Measurements from ENCODE around the gene TMEM114. TPM values are rescaled to one million over a fixed set of nuclear protein-coding genes. Genes with fewer than 3 reads are reported as not detected.

TMEM114 gene
- total RNA-seq, result not detected

GRCh38 chr16:8589900-8590688, at the start of gene TMEM114:
TSS of gene TMEM114 (minus strand) at chr16:8590511. CDS start at chr16:8589838, 673 bp downstream.
- Mint-ChIP-seq H3K27me3 (peaks cover 27 to 28% of the 10 kb centered on the region in 2 donors), H3K27ac (no peak within 1 kb of the TSS), H3K4me3 (no peak within 1 kb of the TSS), H3K36me3 (no peaks in the 10 kb centered on the region), H3K4me1 (ENCODE audit: low read depth in 2 of 2) (no peaks in the 10 kb centered on the region), H3K9me3 (no peaks in the 10 kb centered on the region)
- DNase-seq (ENCODE audit: low spot score), result no peak
- no peak for ATAC-seq

DNA sequence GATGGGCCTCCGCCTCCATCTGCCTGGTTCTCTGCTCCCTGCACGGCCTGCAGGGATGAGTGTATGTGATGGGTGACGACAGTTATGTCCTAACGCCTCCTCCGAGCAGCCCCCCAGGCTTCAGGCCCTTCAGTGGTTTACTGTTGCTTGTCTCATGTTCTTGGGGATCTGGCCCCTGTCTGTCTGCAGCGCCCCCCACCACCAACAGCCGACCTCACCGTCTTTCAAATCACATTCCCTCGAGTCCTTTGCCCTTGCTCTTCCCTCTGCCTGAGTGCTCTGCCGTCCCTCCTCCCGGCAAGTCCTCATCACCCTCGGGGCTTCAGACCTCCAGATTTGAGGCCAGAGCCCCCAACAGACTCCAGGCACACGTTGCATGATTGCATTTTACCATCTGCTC, 49.4 kb upstream of the TMEM114 start:
- H3K9me3 Mint-ChIP-seq, result no peaks in the 10 kb centered on the region
- no peak overlapping the region for H3K4me3 Mint-ChIP-seq
- DNase-seq (ENCODE audit: low spot score), result no peak
- H3K36me3 Mint-ChIP-seq, result peaks cover 26% of the 10 kb centered on the region
- peaks cover 2 to 3% of the 10 kb centered on the region in 2 donors for H3K4me1 Mint-ChIP-seq (ENCODE audit: low read depth in 2 of 2)
- no peaks in the 10 kb centered on the region for H3K27me3 Mint-ChIP-seq
- no peak overlapping the region for H3K27ac Mint-ChIP-seq
- no peak for ATAC-seq

- ATAC-seq (no peak), DNase-seq (ENCODE audit: low spot score) (no peak)
- Mint-ChIP-seq H3K4me3 (no peak overlapping the region), H3K4me1 (ENCODE audit: low read depth in 2 of 2) (peaks cover 5 to 7% of the 10 kb centered on the region in 2 donors), H3K36me3 (peaks cover 14% of the 10 kb centered on the region), H3K9me3 (no peaks in the 10 kb centered on the region), H3K27me3 (no peaks in the 10 kb centered on the region), H3K27ac (no peak overlapping the region)
Observed at GRCh38 chr16:8634991-8635736, 44.9 kb upstream of the TMEM114 start.

DNA sequence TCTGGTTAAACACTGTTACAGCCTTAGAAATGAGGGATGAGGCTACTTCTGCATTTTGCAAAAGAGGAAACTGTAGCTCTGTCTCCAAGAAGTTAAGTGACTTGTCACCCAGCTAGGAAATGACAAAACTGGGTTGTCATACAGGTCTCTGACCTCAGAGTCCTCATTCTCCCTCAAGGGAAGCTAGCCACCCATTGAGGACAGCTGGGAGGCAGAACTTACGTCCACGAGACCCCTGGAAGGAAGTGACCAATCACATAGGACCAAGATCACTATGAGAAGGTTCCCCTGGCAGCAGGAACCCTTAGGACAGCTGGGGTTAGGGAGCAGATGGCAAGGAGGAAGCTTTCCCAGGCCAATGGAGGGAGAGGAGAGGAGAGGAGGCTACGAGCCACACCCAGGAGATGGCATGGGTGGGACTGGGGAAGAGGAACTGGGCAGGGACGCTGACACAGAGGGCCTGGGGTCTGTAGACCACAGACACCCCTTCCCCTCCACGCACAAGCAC, 42.4 kb upstream of the TMEM114 start:
- H3K27me3 Mint-ChIP-seq, result no peaks in the 10 kb centered on the region
- H3K36me3 Mint-ChIP-seq, result peaks cover 20% of the 10 kb centered on the region
- DNase-seq (ENCODE audit: low spot score) (no peak), ATAC-seq (peak in 1 of 2 donors; percentile 45)
- H3K4me1 Mint-ChIP-seq (ENCODE audit: low read depth in 2 of 2), result peaks cover 10 to 21% of the 10 kb centered on the region in 2 donors
- no peaks in the 10 kb centered on the region for H3K9me3 Mint-ChIP-seq
- H3K4me3 Mint-ChIP-seq, result peak overlapping the region; percentile 4
- peak overlapping the region in 1 of 2 donors; percentile 59 for H3K27ac Mint-ChIP-seq

DNA sequence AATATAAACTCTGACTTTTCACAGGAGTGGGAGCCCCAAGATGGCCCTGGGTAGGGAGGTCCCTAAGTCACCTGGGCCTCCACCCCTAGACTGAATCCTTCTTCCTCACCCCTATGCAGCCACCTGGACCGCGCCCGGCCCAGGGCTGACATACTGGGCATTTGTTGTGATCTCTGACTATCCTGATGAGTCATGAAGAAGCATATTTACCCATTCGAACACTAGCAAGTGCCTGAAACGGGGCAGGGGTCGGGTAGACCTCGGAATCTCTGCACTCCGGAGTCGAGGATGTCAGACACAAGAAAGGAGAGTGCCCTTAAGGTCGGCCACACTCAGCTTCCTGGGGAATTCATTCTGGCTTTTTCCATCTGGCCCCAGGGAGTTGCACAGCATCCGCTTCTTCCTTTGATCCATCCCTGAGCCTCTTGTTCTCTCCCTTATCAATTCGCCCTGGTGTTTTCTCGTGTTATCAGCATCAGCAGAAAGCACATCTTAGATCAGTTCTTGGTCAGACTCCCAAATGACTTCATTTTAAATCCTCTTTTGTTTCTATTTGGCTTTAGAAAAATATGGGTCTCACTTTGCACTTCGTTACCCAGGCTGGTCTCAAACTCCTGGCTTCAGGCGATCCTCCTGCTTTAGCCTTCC, 41.6 kb upstream of the TMEM114 start:
- Mint-ChIP-seq H3K27ac (peak overlapping the region in 1 of 2 donors; percentile 59), H3K9me3 (no peaks in the 10 kb centered on the region), H3K4me3 (peak overlapping the region; percentile 4), H3K27me3 (no peaks in the 10 kb centered on the region), H3K4me1 (ENCODE audit: low read depth in 2 of 2) (peaks cover 10 to 27% of the 10 kb centered on the region in 2 donors), H3K36me3 (peaks cover 26% of the 10 kb centered on the region)
- DNase-seq (ENCODE audit: low spot score) (no peak), ATAC-seq (no peak)

- H3K9me3 Mint-ChIP-seq, result no peaks in the 10 kb centered on the region
- no peaks in the 10 kb centered on the region for H3K27me3 Mint-ChIP-seq
- H3K4me1 Mint-ChIP-seq (ENCODE audit: low read depth in 2 of 2), result peaks cover 10 to 26% of the 10 kb centered on the region in 2 donors
- ATAC-seq, result no peak
- no peak overlapping the region for H3K27ac Mint-ChIP-seq
- no peak for DNase-seq (ENCODE audit: low spot score)
- no peak overlapping the region for H3K4me3 Mint-ChIP-seq
- peaks cover 24% of the 10 kb centered on the region for H3K36me3 Mint-ChIP-seq
Observed at GRCh38 chr16:8631373-8631772, 41.1 kb upstream of the TMEM114 start.

DNA sequence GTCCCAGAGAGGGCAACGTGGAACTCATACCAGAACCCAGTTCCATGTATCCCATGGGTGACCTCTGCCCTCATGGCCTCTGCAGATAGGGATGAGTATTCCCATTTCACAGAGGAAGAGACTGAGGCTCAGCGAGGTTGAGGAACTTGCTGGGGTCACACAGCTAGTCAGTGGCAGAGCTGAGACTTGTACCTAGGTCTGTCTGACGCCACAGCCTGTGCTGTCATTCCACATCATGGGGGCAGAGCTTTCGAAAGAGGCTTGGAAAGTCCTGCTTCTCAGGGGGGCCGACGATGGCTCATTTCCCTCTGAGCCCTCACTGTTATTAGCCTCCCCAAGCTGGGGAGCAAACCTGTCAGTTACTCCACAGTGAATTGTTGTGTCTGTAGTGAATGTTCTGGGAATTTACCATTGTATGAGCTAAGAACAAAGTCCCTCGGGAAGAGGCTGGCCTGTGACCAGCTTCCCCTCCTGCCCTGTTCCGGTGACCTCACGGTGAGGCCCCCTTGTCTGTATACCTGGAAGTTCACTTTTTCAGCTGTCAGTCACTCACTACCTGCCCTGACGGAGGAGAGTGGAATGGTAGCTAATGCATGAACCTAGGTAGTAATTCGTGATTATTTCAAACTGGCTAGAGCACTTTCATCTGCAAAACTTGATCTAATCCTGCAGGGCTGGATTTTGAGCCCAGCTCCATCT, 40.1 kb upstream of the TMEM114 start:
- H3K27me3 Mint-ChIP-seq, result no peaks in the 10 kb centered on the region
- DNase-seq (ENCODE audit: low spot score), result no peak
- peaks cover 22% of the 10 kb centered on the region for H3K36me3 Mint-ChIP-seq
- peaks cover 10 to 26% of the 10 kb centered on the region in 2 donors for H3K4me1 Mint-ChIP-seq (ENCODE audit: low read depth in 2 of 2)
- H3K27ac Mint-ChIP-seq, result no peak overlapping the region
- no peaks in the 10 kb centered on the region for H3K9me3 Mint-ChIP-seq
- no peak overlapping the region for H3K4me3 Mint-ChIP-seq
- no peak for ATAC-seq

- Mint-ChIP-seq H3K4me1 (ENCODE audit: low read depth in 2 of 2) (peaks cover 10 to 30% of the 10 kb centered on the region in 2 donors), H3K9me3 (no peaks in the 10 kb centered on the region), H3K36me3 (peaks cover 22% of the 10 kb centered on the region), H3K27ac (peak overlapping the region in 1 of 2 donors; percentile 21), H3K4me3 (no peak overlapping the region), H3K27me3 (no peaks in the 10 kb centered on the region)
- DNase-seq (ENCODE audit: low spot score) (no peak), ATAC-seq (no peak)
Observed at GRCh38 chr16:8628981-8629725, 38.8 kb upstream of the TMEM114 start.

GRCh38 chr16:8627456-8627855, 37.1 kb upstream of the TMEM114 start:
- H3K9me3 Mint-ChIP-seq, result no peaks in the 10 kb centered on the region

DNA sequence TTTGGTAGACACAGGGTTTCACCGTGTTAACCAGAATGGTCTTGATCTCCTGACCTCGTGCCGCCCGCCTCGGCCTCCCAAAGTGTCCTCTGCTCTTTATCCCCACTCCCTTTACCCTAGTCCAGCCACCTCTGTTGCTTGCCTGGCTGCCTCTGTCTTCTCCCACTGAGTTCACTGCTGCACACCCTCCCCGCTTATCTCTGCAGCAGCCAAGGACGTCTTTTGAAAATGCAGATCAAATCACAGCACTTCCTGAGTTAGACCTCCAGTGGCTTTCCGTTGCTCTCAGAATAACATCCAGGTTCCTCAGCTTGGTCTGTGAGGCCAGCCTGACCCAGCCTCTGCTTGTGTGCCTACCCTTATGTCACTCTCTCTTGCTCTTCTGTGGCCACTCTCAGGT, 36.6 kb upstream of the TMEM114 start:
- DNase-seq (ENCODE audit: low spot score) (no peak), ATAC-seq (no peak)
- Mint-ChIP-seq H3K4me1 (ENCODE audit: low read depth in 2 of 2) (peaks cover 13 to 30% of the 10 kb centered on the region in 2 donors), H3K9me3 (no peaks in the 10 kb centered on the region), H3K4me3 (no peak overlapping the region), H3K36me3 (peaks cover 15% of the 10 kb centered on the region), H3K27me3 (no peaks in the 10 kb centered on the region), H3K27ac (no peak overlapping the region)

More at GRCh38 chr16:8627456-8627855, 37.1 kb upstream of the TMEM114 start:
- Mint-ChIP-seq H3K4me3 (no peak overlapping the region), H3K36me3 (peaks cover 20% of the 10 kb centered on the region), H3K27me3 (no peaks in the 10 kb centered on the region), H3K27ac (no peak overlapping the region), H3K4me1 (ENCODE audit: low read depth in 2 of 2) (peaks cover 12 to 26% of the 10 kb centered on the region in 2 donors)
- ATAC-seq (no peak), DNase-seq (ENCODE audit: low spot score) (no peak)

- ATAC-seq (no peak), DNase-seq (ENCODE audit: low spot score) (no peak)
- no peaks in the 10 kb centered on the region for H3K27me3 Mint-ChIP-seq
- H3K9me3 Mint-ChIP-seq, result no peaks in the 10 kb centered on the region
- peaks cover 18 to 34% of the 10 kb centered on the region in 2 donors for H3K4me1 Mint-ChIP-seq (ENCODE audit: low read depth in 2 of 2)
- no peak overlapping the region for H3K27ac Mint-ChIP-seq
- H3K36me3 Mint-ChIP-seq, result peaks cover 14% of the 10 kb centered on the region
- no peak overlapping the region for H3K4me3 Mint-ChIP-seq
Observed at GRCh38 chr16:8625491-8626087, 35.3 kb upstream of the TMEM114 start.

GRCh38 chr16:8623634-8624033, 33.3 kb upstream of the TMEM114 start:
- Mint-ChIP-seq H3K36me3 (peaks cover 14% of the 10 kb centered on the region), H3K9me3 (no peaks in the 10 kb centered on the region), H3K27me3 (no peaks in the 10 kb centered on the region), H3K4me3 (peak overlapping the region; percentile 6), H3K27ac (no peak overlapping the region), H3K4me1 (ENCODE audit: low read depth in 2 of 2) (peaks cover 18 to 27% of the 10 kb centered on the region in 2 donors)
- ATAC-seq, result no peak
- no peak for DNase-seq (ENCODE audit: low spot score)

Data from natural killer cell treated with Interleukin-12 subunit alpha and Interleukin-12 subunit beta and Interleukin-15 and Interleukin-18, amount 100 ng/mL, for 72 hours (primary cell).